Stimulated activated CD4-positive, alpha-beta T cell treated with anti-CD3 and anti-CD28 coated beads, TNF-alpha, amount 100 ng/mL, for 4 hours (primary cell): ENCODE data around the gene KCNK13.
A peak's percentile ranks its signal among the peaks of the same experiment; 100 is the strongest.
"Not testable (repeated sequence)": the region's sequence is repeated elsewhere in the genome, so short reads cannot be mapped to it uniquely, and the experiment has no call there.

Source experiments
- DNase-seq, 3 experiments: peaks; one replicate each; pipeline ENCODE4 v3.0.0-alpha.2; 2020; ENCODE audit warnings: low read depth in 3 of 3

The KCNK13 gene

GRCh38 chr14:90061685-90062126, at the start of gene KCNK13:
TSS of gene KCNK13 (plus strand) at chr14:90061994. CDS start at chr14:90062206, 212 bp downstream.
- DNase-seq: no peak

GRCh38 chr14:90017371-90017770, 44.4 kb upstream of the KCNK13 start:
- no peak for DNase-seq

GRCh38 chr14:90019824-90020523, 41.8 kb upstream of the KCNK13 start:
- DNase-seq: no peak

- no peak for DNase-seq
These were observed 38.5 kb upstream of the KCNK13 start for GRCh38 chr14:90023176-90023896.

- DNase-seq: no peak
These were observed 36.9 kb upstream of the KCNK13 start for GRCh38 chr14:90024910-90025309.

- DNase-seq: not testable (repeated sequence)
These were observed 35.2 kb upstream of the KCNK13 start for GRCh38 chr14:90026608-90027007.

GRCh38 chr14:90027842-90028241, 34.0 kb upstream of the KCNK13 start:
- DNase-seq: no peak

GRCh38 chr14:90034156-90034555, 27.6 kb upstream of the KCNK13 start:
- DNase-seq: no peak

GRCh38 chr14:90034835-90035525, 26.8 kb upstream of the KCNK13 start:
- no peak for DNase-seq

- DNase-seq: no peak
These were observed 22.4 kb upstream of the KCNK13 start for GRCh38 chr14:90039253-90040010.

- DNase-seq: no peak
These were observed 21.4 kb upstream of the KCNK13 start for GRCh38 chr14:90040411-90040810.

- no peak for DNase-seq
These were observed 19.1 kb upstream of the KCNK13 start for GRCh38 chr14:90042496-90043252.

- DNase-seq: no peak
These were observed 16.2 kb upstream of the KCNK13 start for GRCh38 chr14:90045616-90046015.

GRCh38 chr14:90049390-90049789, 12.4 kb upstream of the KCNK13 start:
- no peak for DNase-seq

GRCh38 chr14:90050271-90050670, 11.5 kb upstream of the KCNK13 start:
- DNase-seq: no peak

- DNase-seq: no peak
These were observed 8.8 kb upstream of the KCNK13 start for GRCh38 chr14:90053044-90053443.

- DNase-seq: no peak
These were observed 7.0 kb upstream of the KCNK13 start for GRCh38 chr14:90054803-90055202.

GRCh38 chr14:90056826-90057225, 5.0 kb upstream of the KCNK13 start:
- no peak for DNase-seq

GRCh38 chr14:90058876-90059458, 2.8 kb upstream of the KCNK13 start:
- no peak for DNase-seq

GRCh38 chr14:90060312-90060964, 1.4 kb upstream of the KCNK13 start:
- DNase-seq: peak; percentile 13 to 41 (median 36)
